PC-9 (cell line): Measurements from ENCODE around the gene SMCP.

ENCODE experiments used
- CTCF ChIP-seq: fragments of 200-600 bp; sonication (generic); conservative IDR thresholded peaks from 2 replicates; pipeline ENCODE4 v1.6.1; 2017; ENCODE audit warnings: mixed run types, antibody characterized with exemption, mild to moderate bottlenecking, moderate library complexity
- EZH2 ChIP-seq: fragments of 200-600 bp; sonication (generic); IDR thresholded peaks from 2 replicates; pipeline ENCODE4 v1.8.0; 2017; ENCODE audit warnings: antibody characterized with exemption, low read depth

- TF ChIP-seq CTCF, result no peak
- no peak for TF ChIP-seq EZH2
Observed at GRCh38 chr1:152880907-152881306, 2.8 kb downstream of the SMCP start.
